Measurements from ENCODE around the gene CYBA. TPM values are rescaled to one million over a fixed set of nuclear protein-coding genes. Genes with fewer than 3 reads are reported as not detected.
A peak's percentile ranks its signal among the peaks of the same experiment; 100 is the strongest.

CYBA gene
- total and polyA plus RNA-seq, 2 of the 13 experiments (the other 11 are each of a cell fraction or from before 2014, with no cell fraction given): 196 to 250 TPM

DNA sequence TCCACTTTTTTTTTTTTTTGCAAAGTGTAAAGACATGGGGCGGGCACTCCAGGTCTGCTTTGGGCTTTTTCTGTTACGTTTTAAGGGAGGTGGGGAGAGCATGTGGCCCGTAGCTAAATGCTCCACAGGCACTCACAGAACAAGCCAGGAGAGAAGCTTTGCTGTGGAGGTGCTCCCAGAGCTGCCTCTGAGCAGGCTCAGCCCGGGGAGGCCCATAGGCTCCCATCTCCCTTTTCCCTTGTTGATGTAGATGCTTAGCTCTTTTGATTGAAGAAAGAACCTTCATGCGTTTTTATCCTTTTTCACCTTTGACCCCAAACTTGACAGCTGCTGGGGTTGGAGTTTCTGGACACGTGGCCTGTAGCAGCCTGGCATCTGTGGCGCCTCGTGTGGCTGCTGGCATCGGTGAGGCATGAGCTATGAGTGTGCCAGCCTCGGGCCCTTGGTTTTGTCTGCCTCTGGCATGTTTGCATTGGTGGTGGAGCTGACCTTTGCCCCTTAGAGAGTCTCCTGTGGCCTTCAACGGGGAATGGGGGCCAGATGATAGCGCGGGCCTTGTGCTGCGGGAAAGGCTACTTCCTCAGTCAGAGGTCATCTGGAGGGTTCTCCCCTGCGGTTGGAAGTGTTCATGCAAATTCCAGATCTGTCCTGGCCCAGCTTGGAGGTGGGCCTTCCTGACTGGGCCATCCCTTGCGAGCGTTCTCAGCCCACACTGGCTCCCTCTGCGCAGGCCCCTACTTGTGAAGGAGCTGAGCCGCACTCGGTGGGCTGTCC lies 32.5 kb downstream of the CYBA start (continued):
- TF ChIP-seq ZNF672 (CRISPR knock-in tag; IDR thresholded peaks at IDR 0.05) (no peak), ZFP36L2 (CRISPR knock-in tag; IDR thresholded peaks at IDR 0.05) (no peak), PHB2 (IDR thresholded peaks at IDR 0.05; ENCODE audit: partially characterized antibody) (no peak), ZNF574 (CRISPR knock-in tag; IDR thresholded peaks at IDR 0.05) (peak; percentile 76), ZNF891 (CRISPR knock-in tag; IDR thresholded peaks at IDR 0.05) (0 out of 2 replicates have a peak, but pooled peaks have one; percentile 62), ZMAT3 (CRISPR knock-in tag; conservative IDR thresholded peaks at IDR 0.05) (no peak), ZSCAN31 (CRISPR knock-in tag; IDR thresholded peaks at IDR 0.05; ENCODE audit: low read depth) (peak; percentile 38; the same call in 1 of the 2 replicates), MAFK (conservative IDR thresholded peaks at IDR 0.05 in 1 of 2, IDR thresholded peaks at IDR 0.05 in 1 of 2; ENCODE audit: low read length in 2 of 2) (no peak), TOPORS (CRISPR knock-in tag; IDR thresholded peaks at IDR 0.05) (peak; percentile 81; the same call in 1 of the 2 replicates), ZNF609 (CRISPR knock-in tag; IDR thresholded peaks at IDR 0.05; ENCODE audit: borderline replicate concordance) (peak; percentile 64; the same call in 1 of the 2 replicates), MBD4 (IDR thresholded peaks at IDR 0.05; ENCODE audit: borderline replicate concordance, low read length) (no peak), HOXA3 (CRISPR knock-in tag; IDR thresholded peaks at IDR 0.05) (peak; percentile 84), UBTF (CRISPR knock-in tag; IDR thresholded peaks at IDR 0.05) (peak; percentile 53; the same call in 1 of the 2 replicates)
- TF ChIP-seq, protein P1, sequence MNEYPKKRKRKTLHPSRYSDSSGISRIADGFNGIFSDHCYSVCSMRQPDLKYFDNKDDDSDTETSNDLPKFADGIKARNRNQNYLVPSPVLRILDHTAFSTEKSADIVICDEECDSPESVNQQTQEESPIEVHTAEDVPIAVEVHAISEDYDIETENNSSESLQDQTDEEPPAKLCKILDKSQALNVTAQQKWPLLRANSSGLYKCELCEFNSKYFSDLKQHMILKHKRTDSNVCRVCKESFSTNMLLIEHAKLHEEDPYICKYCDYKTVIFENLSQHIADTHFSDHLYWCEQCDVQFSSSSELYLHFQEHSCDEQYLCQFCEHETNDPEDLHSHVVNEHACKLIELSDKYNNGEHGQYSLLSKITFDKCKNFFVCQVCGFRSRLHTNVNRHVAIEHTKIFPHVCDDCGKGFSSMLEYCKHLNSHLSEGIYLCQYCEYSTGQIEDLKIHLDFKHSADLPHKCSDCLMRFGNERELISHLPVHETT (CRISPR knock-in tag; conservative IDR thresholded peaks at IDR 0.05): no peak
- TF ChIP-seq, protein P2, sequence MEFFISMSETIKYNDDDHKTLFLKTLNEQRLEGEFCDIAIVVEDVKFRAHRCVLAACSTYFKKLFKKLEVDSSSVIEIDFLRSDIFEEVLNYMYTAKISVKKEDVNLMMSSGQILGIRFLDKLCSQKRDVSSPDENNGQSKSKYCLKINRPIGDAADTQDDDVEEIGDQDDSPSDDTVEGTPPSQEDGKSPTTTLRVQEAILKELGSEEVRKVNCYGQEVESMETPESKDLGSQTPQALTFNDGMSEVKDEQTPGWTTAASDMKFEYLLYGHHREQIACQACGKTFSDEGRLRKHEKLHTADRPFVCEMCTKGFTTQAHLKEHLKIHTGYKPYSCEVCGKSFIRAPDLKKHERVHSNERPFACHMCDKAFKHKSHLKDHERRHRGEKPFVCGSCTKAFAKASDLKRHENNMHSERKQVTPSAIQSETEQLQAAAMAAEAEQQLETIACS (CRISPR knock-in tag; IDR thresholded peaks at IDR 0.05): 0 out of 2 replicates have a peak, but pooled peaks have one; percentile 26
